Lung (tissue), 12 donors: ENCODE results near the gene TCF12. TPM values are rescaled to one million over a fixed set of nuclear protein-coding genes. Genes with fewer than 3 reads are reported as not detected.

Experiments
- ATAC-seq: fragments of 200-7000 bp; cut with Tn5 transposase; one replicate; pipeline ENCODE4 v1.9.1; 2020; ENCODE audit warnings: moderate number of reproducible peaks; ENCODE audit not compliant: insufficient read depth, low FRiP score
- DNase-seq, 3 donors: peaks; one replicate each; pipeline ENCODE4 v3.0.0-alpha.2; 2013 to 2017
- H3K27ac ChIP-seq, 2 donors: one replicate each; pipeline ENCODE4 v1.5.1; 2013; ENCODE audit warnings: mild to moderate bottlenecking in 2 of 2, moderate library complexity in 2 of 2, control low read depth in 1 of 2, inconsistent platforms in 1 of 2, low read depth in 1 of 2, low read length in 1 of 2
- H3K27me3 ChIP-seq, 3 donors: one replicate each; pipeline ENCODE4 v1.5.1; 2013; ENCODE audit warnings: low read length in 2 of 3; ENCODE audit not compliant: control insufficient read depth in 3 of 3, insufficient read depth in 3 of 3
- H3K36me3 ChIP-seq, 4 donors: one replicate each; pipeline ENCODE4 v1.5.1; 2013; ENCODE audit warnings: low read length in 4 of 4, mild to moderate bottlenecking in 1 of 4, moderate library complexity in 1 of 4; ENCODE audit not compliant: control insufficient read depth in 4 of 4, insufficient read depth in 4 of 4
- H3K4me1 ChIP-seq, 5 donors: one replicate each; pipeline ENCODE4 v1.5.1; 2013; ENCODE audit warnings: low read length in 5 of 5, mild to moderate bottlenecking in 2 of 5, moderate library complexity in 1 of 5; ENCODE audit not compliant: control insufficient read depth in 5 of 5, insufficient read depth in 5 of 5
- H3K4me3 ChIP-seq: one replicate; pipeline ENCODE4 v1.5.1; 2013; ENCODE audit warnings: mild to moderate bottlenecking, control low read depth, moderate library complexity
- H3K9ac ChIP-seq, 2 donors: one replicate each; pipeline ENCODE4 v1.5.1; 2013; ENCODE audit warnings: low read length in 2 of 2, control low read depth in 1 of 2; ENCODE audit not compliant: insufficient read depth in 1 of 2
- H3K9me3 ChIP-seq, 4 donors: one replicate each; pipeline ENCODE4 v1.5.1; 2013; ENCODE audit warnings: low read length in 3 of 4, mild to moderate bottlenecking in 1 of 4, moderate library complexity in 1 of 4; ENCODE audit not compliant: control insufficient read depth in 4 of 4, insufficient read depth in 3 of 4
- WGBS, 2 donors: extraction: QIAGEN DNeasy Blood & Tissue Kit; methylation state at CpG; one replicate each; pipeline ENCODE4 v1.1.7; 2013; 5-methylcytosine and 5-hydroxymethylcytosine counted together
- polyA plus RNA-seq, 2 donors: library from polyadenylated mRNA; stranded (reverse); fragments of 200-250 nt; gene quantifications; one replicate each; pipeline ENCODE4 v1.2.1, GENCODE V29; 2013
- total RNA-seq, 2 donors: library from RNA; depleted of rRNA in 1 of 2; stranded (reverse); fragments of >200 nt in 1 of 2; gene quantifications; one replicate each; pipeline ENCODE4 v1.2.1, GENCODE V29; 2014 to 2021
- TF ChIP-seq, protein P1 (sequence below): IDR thresholded peaks from 2 replicates; pipeline ENCODE4 v1.5.1; 2012; ENCODE audit warnings: mild to moderate bottlenecking; ENCODE audit errors: control extremely low read depth, extremely low read depth
- donor health status: control.
- donor health status: control.
- donor health status: Bipolar disorder and iron deficiency.
- donor health status: healthy.
- donor health status: DM: yes; HTN: yes; CAD: no.

Gene TCF12
- total and polyA plus RNA-seq, 4 donors: 9.6 to 314 (median 56.3) TPM

DNA sequence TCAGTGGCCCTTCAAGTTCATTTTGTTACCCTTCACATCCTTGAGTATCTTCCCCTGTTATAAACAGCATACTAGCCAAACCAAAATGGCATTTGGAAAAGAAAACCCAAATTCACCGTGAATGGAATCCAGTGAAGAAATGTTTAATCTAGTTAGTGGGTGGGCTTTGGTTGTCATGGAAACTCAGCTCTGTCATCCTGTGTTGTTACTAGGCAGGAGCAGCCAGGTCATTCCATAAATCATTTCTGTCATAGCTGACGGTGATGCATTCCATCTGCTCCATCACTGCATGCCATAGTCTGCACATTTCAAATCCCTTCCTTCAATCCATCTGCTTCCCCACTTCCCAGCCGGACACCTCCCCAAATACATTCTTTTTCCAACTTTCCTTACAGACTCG, 317.4 kb downstream of the TCF12 start:
- ATAC-seq: no peak
- H3K4me1 ChIP-seq: peaks cover 0 to 47% (median 4%) of the 10 kb centered on the region in 5 donors
- H3K4me3 ChIP-seq: no peak overlapping the region
- peak; percentile 85 to 90 (median 89) for DNase-seq
- H3K27me3 ChIP-seq: no peaks in the 10 kb centered on the region
- TF ChIP-seq, protein P1, sequence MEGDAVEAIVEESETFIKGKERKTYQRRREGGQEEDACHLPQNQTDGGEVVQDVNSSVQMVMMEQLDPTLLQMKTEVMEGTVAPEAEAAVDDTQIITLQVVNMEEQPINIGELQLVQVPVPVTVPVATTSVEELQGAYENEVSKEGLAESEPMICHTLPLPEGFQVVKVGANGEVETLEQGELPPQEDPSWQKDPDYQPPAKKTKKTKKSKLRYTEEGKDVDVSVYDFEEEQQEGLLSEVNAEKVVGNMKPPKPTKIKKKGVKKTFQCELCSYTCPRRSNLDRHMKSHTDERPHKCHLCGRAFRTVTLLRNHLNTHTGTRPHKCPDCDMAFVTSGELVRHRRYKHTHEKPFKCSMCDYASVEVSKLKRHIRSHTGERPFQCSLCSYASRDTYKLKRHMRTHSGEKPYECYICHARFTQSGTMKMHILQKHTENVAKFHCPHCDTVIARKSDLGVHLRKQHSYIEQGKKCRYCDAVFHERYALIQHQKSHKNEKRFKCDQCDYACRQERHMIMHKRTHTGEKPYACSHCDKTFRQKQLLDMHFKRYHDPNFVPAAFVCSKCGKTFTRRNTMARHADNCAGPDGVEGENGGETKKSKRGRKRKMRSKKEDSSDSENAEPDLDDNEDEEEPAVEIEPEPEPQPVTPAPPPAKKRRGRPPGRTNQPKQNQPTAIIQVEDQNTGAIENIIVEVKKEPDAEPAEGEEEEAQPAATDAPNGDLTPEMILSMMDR: no peak
- H3K36me3 ChIP-seq: peaks cover 1 to 18% (median 13%) of the 10 kb centered on the region in 4 donors
- no peak overlapping the region for H3K9ac ChIP-seq
- no peak overlapping the region for H3K27ac ChIP-seq
- 69 to 80% methylated on average over 4 of the region's 4 CpGs for WGBS, 2 donors
- H3K9me3 ChIP-seq: no peaks in the 10 kb centered on the region

DNA sequence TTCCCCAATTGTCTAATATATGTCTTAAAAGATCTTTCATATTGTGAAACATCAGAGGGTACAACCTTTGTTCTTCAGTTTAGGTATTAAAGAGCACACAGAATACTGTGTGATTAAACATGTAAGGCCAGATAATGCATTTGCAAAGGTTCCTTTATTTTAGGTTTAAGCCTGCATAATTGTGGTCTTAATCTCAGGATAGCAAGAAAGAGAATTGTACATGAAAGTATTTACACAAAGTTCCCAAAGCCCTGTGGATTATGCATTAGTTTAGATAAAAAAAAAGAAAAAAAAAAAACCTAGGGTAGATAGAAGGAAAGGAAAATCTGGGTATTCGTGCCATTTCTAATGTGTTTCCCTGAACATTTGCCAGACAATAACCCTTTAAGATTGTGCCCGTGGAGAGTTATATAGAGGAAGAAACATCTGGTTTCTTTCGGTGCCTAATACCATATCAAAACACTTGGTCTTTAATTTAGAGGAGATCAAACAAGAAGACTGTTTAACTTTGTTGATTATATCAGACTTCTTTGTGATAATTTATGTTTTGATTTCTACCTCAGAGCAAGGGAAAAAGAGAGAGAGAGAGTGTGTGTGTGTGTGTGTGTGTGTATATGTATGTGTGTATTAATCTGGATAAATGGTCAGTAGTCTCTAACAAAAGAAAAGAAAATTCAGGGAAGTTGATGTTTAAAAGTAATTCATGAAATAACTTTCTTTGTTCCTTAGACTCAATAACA, 318.3 kb downstream of the TCF12 start:
- H3K9me3 ChIP-seq: no peaks in the 10 kb centered on the region

DNA sequence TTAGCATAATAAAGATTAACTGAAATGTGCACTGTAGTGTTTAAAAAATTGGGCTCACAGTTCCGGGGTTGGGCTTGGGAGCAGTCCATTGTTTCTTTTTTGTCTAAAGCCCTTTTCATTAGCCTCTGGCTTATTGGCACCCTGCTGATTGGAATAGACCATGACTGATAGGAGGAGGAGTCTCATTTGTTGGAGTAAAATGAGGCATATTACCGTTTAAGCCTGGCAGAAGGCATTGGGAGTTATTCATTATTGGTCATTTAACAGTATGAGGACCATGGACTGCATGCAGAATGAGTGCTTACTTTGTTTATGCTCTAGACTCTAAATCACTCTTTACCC, 318.8 kb downstream of the TCF12 start:
- Histone ChIP-seq H3K9ac (no peak overlapping the region), H3K9me3 (no peaks in the 10 kb centered on the region), H3K4me1 (peaks cover 0 to 43% (median 4%) of the 10 kb centered on the region in 5 donors), H3K27ac (no peak overlapping the region), H3K4me3 (no peak overlapping the region), H3K27me3 (no peaks in the 10 kb centered on the region), H3K36me3 (peaks cover 0 to 17% (median 12%) of the 10 kb centered on the region in 4 donors)
- TF ChIP-seq, protein P1: no peak
- ATAC-seq: no peak
- peak in 1 of 3 donors; percentile 24 for DNase-seq
- WGBS, 2 donors: 50 to 71% methylated on average over 2 of the region's 2 CpGs

More for the DNA sequence above, 318.3 kb downstream of the TCF12 start:
- H3K4me3 ChIP-seq: no peak overlapping the region
- TF ChIP-seq, protein P1: no peak
- whole genome bisulfite sequencing, 2 donors: 49 to 66% methylated on average over 3 of the region's 3 CpGs
- peaks cover 1 to 18% (median 13%) of the 10 kb centered on the region in 4 donors for H3K36me3 ChIP-seq
- H3K4me1 ChIP-seq: peaks cover 0 to 43% (median 4%) of the 10 kb centered on the region in 5 donors
- H3K27ac ChIP-seq: no peak overlapping the region
- no peak overlapping the region for H3K9ac ChIP-seq
- ATAC-seq: no peak
- DNase-seq: peak in 1 of 3 donors; percentile 73
- H3K27me3 ChIP-seq: no peaks in the 10 kb centered on the region
